ENCODE data around the gene BRIP1.

The BRIP1 gene

GRCh38 chr17:61656721-61657217, 206.6 kb downstream of the BRIP1 start:
- DNase-seq = no peak

GRCh38 chr17:61650749-61651148, 212.6 kb downstream of the BRIP1 start:
- DNase-seq = no peak

- DNase-seq = no peak
These were observed 214.7 kb downstream of the BRIP1 start for GRCh38 chr17:61648587-61648986.

- DNase-seq = no peak
These were observed 216.3 kb downstream of the BRIP1 start for GRCh38 chr17:61647047-61647446.

- no peak for DNase-seq
These were observed 216.8 kb downstream of the BRIP1 start for GRCh38 chr17:61646482-61646881.

GRCh38 chr17:61645920-61646319, 217.4 kb downstream of the BRIP1 start:
- DNase-seq = no peak

GRCh38 chr17:61644800-61645774, 218.2 kb downstream of the BRIP1 start:
- no peak for DNase-seq

GRCh38 chr17:61642768-61643167, 220.6 kb downstream of the BRIP1 start:
- DNase-seq = no peak

- DNase-seq = no peak
These were observed 221.6 kb downstream of the BRIP1 start for GRCh38 chr17:61641715-61642114.

GRCh38 chr17:61641084-61641483, 222.2 kb downstream of the BRIP1 start:
- no peak for DNase-seq

- no peak for DNase-seq
These were observed 223.5 kb downstream of the BRIP1 start for GRCh38 chr17:61639818-61640217.

GRCh38 chr17:61638087-61638486, 225.2 kb downstream of the BRIP1 start:
- no peak for DNase-seq

GRCh38 chr17:61635913-61636432, 227.4 kb downstream of the BRIP1 start:
- peak; percentile 32 for DNase-seq

GRCh38 chr17:61634942-61635538, 228.3 kb downstream of the BRIP1 start:
- DNase-seq = no peak

GRCh38 chr17:61634011-61634539, 229.3 kb downstream of the BRIP1 start:
- DNase-seq = no peak

GRCh38 chr17:61632826-61633225, 230.5 kb downstream of the BRIP1 start:
- no peak for DNase-seq

GRCh38 chr17:61631800-61632199, 231.5 kb downstream of the BRIP1 start:
- DNase-seq = no peak
